RWPE1 (cell line): ENCODE results near the gene FIBP.

Source experiments
- CTCF ChIA-PET: fragments of 350-600 bp; sonication (Branson Sonifier 250); formaldehyde crosslinking; extraction: SDS; loops from one replicate; lab custom pipeline; 2021; lab: Yijun Ruan, JAX
- POLR2A ChIA-PET: fragments of 400-600 bp; formaldehyde crosslinking; extraction: SDS; loops from one replicate; lab custom pipeline; 2020; ENCODE audit warnings: antibody characterized with exemption; ENCODE audit not compliant: low non-redundant PET; lab: Yijun Ruan, JAX
- DNase-seq: peaks from one replicate; pipeline ENCODE4 v3.0.0; 2012; ENCODE audit warnings: low spot score
- H3K27ac ChIP-seq: fragments of 450-650 bp; 2 replicates; pipeline ENCODE4 v1.5.1; 2017
- TF ChIP-seq, protein P1 (sequence below): fragments of 450-650 bp; conservative IDR thresholded peaks from 2 replicates; pipeline ENCODE4 v1.5.1; 2017; ENCODE audit warnings: low read depth, mild to moderate bottlenecking

The FIBP gene

DNA sequence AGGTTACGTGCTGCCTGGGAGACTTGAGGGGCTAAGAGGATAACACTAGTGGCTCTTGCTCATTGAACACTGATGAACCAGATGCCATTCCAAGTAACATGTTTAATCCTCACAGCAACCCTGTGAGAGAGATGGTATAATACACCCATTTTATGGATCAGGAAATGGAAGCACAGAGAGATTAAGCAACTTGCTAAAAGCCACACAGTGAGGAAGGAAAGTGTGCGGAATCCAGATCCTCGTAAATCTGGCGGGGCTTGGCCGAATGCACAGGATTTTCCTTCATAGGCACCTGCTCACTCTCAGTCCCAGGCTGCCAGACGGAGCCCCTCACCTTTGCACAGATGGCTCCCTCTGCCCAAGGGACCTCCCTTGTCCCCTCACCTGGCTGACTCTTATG, 19.6 kb upstream of the FIBP start:
- ChIA-PET CTCF (interaction anchor here (0.6 kb wide), 1 partner anchor 11 kb away, joined by 3 read pairs; no protein-coding TSS in a partner anchor), POLR2A (no interaction called here)
- no peak overlapping the region for H3K27ac ChIP-seq
- DNase-seq: no peak
- TF ChIP-seq, protein P1, sequence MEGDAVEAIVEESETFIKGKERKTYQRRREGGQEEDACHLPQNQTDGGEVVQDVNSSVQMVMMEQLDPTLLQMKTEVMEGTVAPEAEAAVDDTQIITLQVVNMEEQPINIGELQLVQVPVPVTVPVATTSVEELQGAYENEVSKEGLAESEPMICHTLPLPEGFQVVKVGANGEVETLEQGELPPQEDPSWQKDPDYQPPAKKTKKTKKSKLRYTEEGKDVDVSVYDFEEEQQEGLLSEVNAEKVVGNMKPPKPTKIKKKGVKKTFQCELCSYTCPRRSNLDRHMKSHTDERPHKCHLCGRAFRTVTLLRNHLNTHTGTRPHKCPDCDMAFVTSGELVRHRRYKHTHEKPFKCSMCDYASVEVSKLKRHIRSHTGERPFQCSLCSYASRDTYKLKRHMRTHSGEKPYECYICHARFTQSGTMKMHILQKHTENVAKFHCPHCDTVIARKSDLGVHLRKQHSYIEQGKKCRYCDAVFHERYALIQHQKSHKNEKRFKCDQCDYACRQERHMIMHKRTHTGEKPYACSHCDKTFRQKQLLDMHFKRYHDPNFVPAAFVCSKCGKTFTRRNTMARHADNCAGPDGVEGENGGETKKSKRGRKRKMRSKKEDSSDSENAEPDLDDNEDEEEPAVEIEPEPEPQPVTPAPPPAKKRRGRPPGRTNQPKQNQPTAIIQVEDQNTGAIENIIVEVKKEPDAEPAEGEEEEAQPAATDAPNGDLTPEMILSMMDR: no peak

GRCh38 chr11:65906602-65907001, 18.3 kb upstream of the FIBP start:
- no peak for DNase-seq
- TF ChIP-seq, protein P1: no peak
- ChIA-PET POLR2A (no interaction called here), CTCF (interaction anchor here (0.7 to 1.1 kb wide), 2 partner anchors 22 to 351 kb away, joined by 3 to 5 read pairs; no protein-coding TSS in a partner anchor)
- H3K27ac ChIP-seq: no peak overlapping the region

GRCh38 chr11:65903715-65904114, 15.4 kb upstream of the FIBP start:
- no peak for DNase-seq
- POLR2A ChIA-PET: no interaction called here
- TF ChIP-seq, protein P1: no peak
- CTCF ChIA-PET: interaction anchor here (0.6 kb wide), 1 partner anchor 316 kb away, joined by 5 read pairs; no protein-coding TSS in a partner anchor
- peak overlapping the region; percentile 73 for H3K27ac ChIP-seq

- TF ChIP-seq, protein P1: no peak
- POLR2A ChIA-PET: no interaction called here
- H3K27ac ChIP-seq: peak overlapping the region; percentile 73
- DNase-seq: peak; percentile 62
- CTCF ChIA-PET: interaction anchor here (0.6 kb wide), 1 partner anchor 317 kb away, joined by 5 read pairs; no protein-coding TSS in a partner anchor
Observed at GRCh38 chr11:65903068-65903481, 14.8 kb upstream of the FIBP start.

- H3K27ac ChIP-seq: peak overlapping the region; percentile 95
- ChIA-PET POLR2A (interaction anchor here (0.6 to 1.1 kb wide), 4 partner anchors 10 to 15 kb away, joined by 3 to 7 read pairs (median 4); partner anchors contain the start of genes CCDC85B and FIBP), CTCF (interaction anchor here (1.2 kb wide), 1 partner anchor 11 kb away, joined by 3 read pairs; no protein-coding TSS in a partner anchor)
- TF ChIP-seq, protein P1: no peak
- no peak for DNase-seq
Observed at GRCh38 chr11:65900899-65901180, 12.6 kb upstream of the FIBP start.

GRCh38 chr11:65900125-65900898, 12.0 kb upstream of the FIBP start, which contains the start of gene FOSL1:
Gene FOSL1, minus strand, starts transcription at chr11:65900388. Its CDS starts 49 bp downstream, at chr11:65900339.
- TF ChIP-seq, protein P1: no peak
- H3K27ac ChIP-seq: peak within 1 kb of the TSS; percentile 95
- DNase-seq: peak; percentile 94
- CTCF ChIA-PET: interaction anchor here (1.2 kb wide), 1 partner anchor 11 kb away, joined by 3 read pairs; no protein-coding TSS in a partner anchor
- POLR2A ChIA-PET: interaction anchor here (0.6 to 1.1 kb wide), 4 partner anchors 10 to 15 kb away, joined by 3 to 7 read pairs (median 4); partner anchors contain the start of genes CCDC85B and FIBP
